ENCODE data around the gene CD207.
"Not testable (repeated sequence)": the region's sequence is repeated elsewhere in the genome, so short reads cannot be mapped to it uniquely, and the experiment has no call there.

Gene CD207

DNA sequence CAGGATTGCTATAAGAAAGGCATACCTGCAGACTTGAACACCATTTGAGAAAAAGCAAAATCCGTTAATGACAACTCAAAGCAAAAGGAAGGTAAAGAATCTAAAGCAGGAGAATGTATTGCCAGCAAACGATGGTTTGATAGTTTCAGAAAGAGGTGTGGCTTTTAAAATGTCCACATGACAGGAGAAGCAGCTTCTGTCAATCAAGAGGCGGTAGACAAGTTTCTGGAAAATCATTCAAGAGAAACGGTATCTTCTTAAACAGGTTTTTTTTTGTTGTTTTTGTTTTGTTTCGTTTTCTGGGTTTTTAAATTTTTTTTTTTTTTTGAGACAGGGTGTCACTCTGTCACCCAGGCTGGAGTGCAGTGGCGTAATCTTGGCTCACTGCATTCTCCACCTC is 29.0 kb downstream of the CD207 start:
- Histone ChIP-seq H3K4me3 (ENCODE audit: insufficient read length, low read depth) (no peak overlapping the region), H3K9me3 (ENCODE audit: insufficient read depth, low read length) (no peaks in the 10 kb centered on the region), H3K36me3 (ENCODE audit: insufficient read depth, insufficient read length, low read length) (no peaks in the 10 kb centered on the region), H3K27me3 (ENCODE audit: insufficient read depth, insufficient read length) (peaks cover 34% of the 10 kb centered on the region), H3K9ac (ENCODE audit: insufficient read length, low read depth) (no peak overlapping the region), H3K4me1 (ENCODE audit: insufficient read depth, insufficient read length) (no peaks in the 10 kb centered on the region)
- DNase-seq (ENCODE audit: low read depth, low spot score): no peak
- no peak for TF ChIP-seq SUZ12 (IDR thresholded peaks at IDR 0.05; ENCODE audit: extremely low read depth, insufficient read depth, insufficient read length)
- no peak for TF ChIP-seq ZNF274 (IDR thresholded peaks at IDR 0.05; ENCODE audit: low read depth, low read length)
- TF ChIP-seq YY1 (IDR thresholded peaks at IDR 0.05; ENCODE audit: insufficient read depth, insufficient read length): no peak

DNA sequence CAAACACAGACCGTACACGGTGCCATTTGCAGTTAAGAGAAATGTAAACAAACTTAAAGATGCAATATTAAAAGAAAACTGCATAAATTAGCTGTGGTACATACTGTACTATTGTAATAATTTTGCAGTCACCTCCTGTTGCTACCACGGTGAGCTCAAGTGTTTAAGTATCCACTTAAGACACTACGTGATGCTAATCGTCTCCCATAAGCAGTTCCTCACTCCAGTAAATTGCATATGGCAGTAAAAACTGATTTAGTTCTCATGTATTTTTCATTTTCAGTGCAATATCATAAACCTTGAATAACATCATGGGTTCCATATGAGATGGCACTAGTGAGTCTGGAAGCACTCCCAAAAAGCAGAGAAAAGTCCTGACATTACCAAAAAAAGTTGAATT is 29.6 kb downstream of the CD207 start:
- no peak for DNase-seq (ENCODE audit: low read depth, low spot score)
- Histone ChIP-seq H3K9me3 (ENCODE audit: insufficient read depth, low read length) (no peaks in the 10 kb centered on the region), H3K4me1 (ENCODE audit: insufficient read depth, insufficient read length) (no peaks in the 10 kb centered on the region), H3K9ac (ENCODE audit: insufficient read length, low read depth) (no peak overlapping the region), H3K27me3 (ENCODE audit: insufficient read depth, insufficient read length) (peaks cover 40% of the 10 kb centered on the region), H3K4me3 (ENCODE audit: insufficient read length, low read depth) (no peak overlapping the region), H3K36me3 (ENCODE audit: insufficient read depth, insufficient read length, low read length) (no peaks in the 10 kb centered on the region)
- TF ChIP-seq SUZ12 (IDR thresholded peaks at IDR 0.05; ENCODE audit: extremely low read depth, insufficient read depth, insufficient read length) (no peak), ZNF274 (IDR thresholded peaks at IDR 0.05; ENCODE audit: low read depth, low read length) (no peak), YY1 (IDR thresholded peaks at IDR 0.05; ENCODE audit: insufficient read depth, insufficient read length) (no peak)

DNA sequence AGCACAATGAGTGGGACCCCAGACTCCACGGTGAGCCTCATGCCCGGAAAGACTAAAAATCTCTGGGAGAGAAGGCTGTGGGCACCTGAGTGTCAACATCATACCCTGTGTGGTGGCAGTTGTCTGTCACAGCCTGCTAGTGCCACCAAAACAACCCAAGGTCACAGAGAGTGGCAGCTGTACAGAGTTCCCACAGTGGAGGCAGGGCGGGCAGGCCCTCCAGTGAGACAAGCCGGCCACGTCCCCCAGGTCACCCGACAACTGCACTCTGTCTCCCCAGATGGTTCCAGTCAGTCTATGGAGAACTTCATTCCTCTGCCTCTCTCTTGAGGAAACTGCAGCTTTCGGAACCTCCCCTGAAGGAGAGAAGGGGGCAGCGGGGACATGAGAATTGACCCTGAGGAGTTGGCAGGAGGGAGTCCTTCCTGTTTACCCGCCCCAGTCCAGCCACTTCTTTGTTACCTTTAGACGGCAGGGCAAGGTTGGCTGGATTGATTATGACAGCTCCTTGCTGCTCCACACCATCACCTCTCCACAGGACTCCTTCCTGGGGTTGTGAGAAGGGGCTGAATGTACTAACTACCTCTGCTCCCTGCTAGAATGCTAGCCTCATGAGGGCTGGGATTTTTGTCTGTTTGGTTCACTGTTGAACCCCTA is 33.9 kb downstream of the CD207 start:
- Histone ChIP-seq H3K9me3 (ENCODE audit: insufficient read depth, low read length) (no peaks in the 10 kb centered on the region), H3K27me3 (ENCODE audit: insufficient read depth, insufficient read length) (peaks cover 66% of the 10 kb centered on the region), H3K9ac (ENCODE audit: insufficient read length, low read depth) (no peak overlapping the region), H3K4me3 (ENCODE audit: insufficient read length, low read depth) (no peak overlapping the region), H3K36me3 (ENCODE audit: insufficient read depth, insufficient read length, low read length) (no peaks in the 10 kb centered on the region), H3K4me1 (ENCODE audit: insufficient read depth, insufficient read length) (no peaks in the 10 kb centered on the region)
- TF ChIP-seq SUZ12 (IDR thresholded peaks at IDR 0.05; ENCODE audit: extremely low read depth, insufficient read depth, insufficient read length) (no peak), ZNF274 (IDR thresholded peaks at IDR 0.05; ENCODE audit: low read depth, low read length) (no peak), YY1 (IDR thresholded peaks at IDR 0.05; ENCODE audit: insufficient read depth, insufficient read length) (no peak)
- DNase-seq (ENCODE audit: low read depth, low spot score): no peak

DNA sequence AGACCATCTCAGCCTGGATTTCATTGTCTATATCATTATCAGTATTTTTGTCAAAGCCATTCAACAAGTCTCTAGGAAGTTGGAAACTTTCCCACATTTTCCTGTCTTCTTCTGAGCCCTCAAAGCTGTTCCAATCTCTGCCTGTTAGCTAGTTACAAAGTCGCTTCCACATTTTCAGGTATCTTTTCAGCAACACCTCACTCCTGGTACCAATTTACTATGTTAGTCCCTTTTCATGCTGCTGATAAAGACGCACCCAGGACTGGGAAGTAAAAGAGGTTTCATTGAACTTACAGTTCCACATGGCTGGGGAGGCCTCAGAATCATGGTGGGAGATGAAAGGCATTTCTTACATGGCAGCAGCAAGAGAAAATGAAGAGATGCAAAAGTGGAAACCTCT is 35.9 kb downstream of the CD207 start:
- no peak overlapping the region for H3K4me3 ChIP-seq (ENCODE audit: insufficient read length, low read depth)
- no peak for DNase-seq (ENCODE audit: low read depth, low spot score)
- H3K4me1 ChIP-seq (ENCODE audit: insufficient read depth, insufficient read length): no peaks in the 10 kb centered on the region
- H3K9me3 ChIP-seq (ENCODE audit: insufficient read depth, low read length): no peaks in the 10 kb centered on the region
- H3K36me3 ChIP-seq (ENCODE audit: insufficient read depth, insufficient read length, low read length): no peaks in the 10 kb centered on the region
- no peak overlapping the region for H3K9ac ChIP-seq (ENCODE audit: insufficient read length, low read depth)
- TF ChIP-seq SUZ12 (IDR thresholded peaks at IDR 0.05; ENCODE audit: extremely low read depth, insufficient read depth, insufficient read length) (no peak), YY1 (IDR thresholded peaks at IDR 0.05; ENCODE audit: insufficient read depth, insufficient read length) (no peak), ZNF274 (IDR thresholded peaks at IDR 0.05; ENCODE audit: low read depth, low read length) (no peak)
- peaks cover 69% of the 10 kb centered on the region for H3K27me3 ChIP-seq (ENCODE audit: insufficient read depth, insufficient read length)

DNA sequence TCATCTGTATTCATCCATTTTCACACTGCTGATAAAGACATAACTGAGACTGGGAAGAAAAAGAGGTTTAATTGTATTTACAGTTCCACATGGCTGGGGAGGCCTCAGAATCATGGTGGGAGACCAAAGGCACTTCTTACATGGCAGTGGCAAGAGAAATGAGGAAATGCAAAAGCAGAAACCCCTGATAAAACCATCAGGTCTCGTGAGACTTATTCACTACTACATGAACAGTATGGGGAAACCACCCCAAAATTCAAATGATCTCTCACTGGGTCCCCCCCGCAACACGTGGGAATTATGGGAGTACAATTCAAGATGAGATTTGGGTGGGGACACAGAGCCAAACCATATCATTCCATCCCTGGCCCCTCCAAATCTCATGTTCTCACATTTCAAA is 37.6 kb downstream of the CD207 start:
- H3K27me3 ChIP-seq (ENCODE audit: insufficient read depth, insufficient read length): peaks cover 75% of the 10 kb centered on the region
- not testable (repeated sequence) for H3K4me1 ChIP-seq (ENCODE audit: insufficient read depth, insufficient read length); H3K4me3 ChIP-seq (ENCODE audit: insufficient read length, low read depth)

DNA sequence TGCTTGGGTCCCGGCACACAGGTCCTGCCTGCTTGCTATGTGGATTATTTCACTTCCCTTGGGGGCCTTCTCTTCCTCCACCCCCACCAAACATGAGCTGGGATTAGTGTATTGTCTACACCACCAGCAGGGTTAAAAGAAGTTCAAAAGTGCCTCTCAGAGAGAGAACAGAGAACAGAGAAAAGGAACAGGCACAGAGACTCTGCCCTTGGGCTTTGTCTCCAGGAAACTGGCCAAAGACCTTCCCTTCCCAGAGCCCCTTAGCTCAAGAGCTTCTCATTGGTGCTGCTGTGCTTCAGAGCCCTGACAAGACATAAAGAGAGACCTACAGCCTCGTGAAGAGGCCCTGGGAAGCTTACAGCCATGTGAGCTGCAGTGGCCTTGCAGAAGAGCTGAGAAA is 38.1 kb downstream of the CD207 start:
- no peak for TF ChIP-seq YY1 (IDR thresholded peaks at IDR 0.05; ENCODE audit: insufficient read depth, insufficient read length)
- TF ChIP-seq ZNF274 (IDR thresholded peaks at IDR 0.05; ENCODE audit: low read depth, low read length): no peak
- no peak for TF ChIP-seq SUZ12 (IDR thresholded peaks at IDR 0.05; ENCODE audit: extremely low read depth, insufficient read depth, insufficient read length)
- Histone ChIP-seq H3K9me3 (ENCODE audit: insufficient read depth, low read length) (no peaks in the 10 kb centered on the region), H3K9ac (ENCODE audit: insufficient read length, low read depth) (no peak overlapping the region), H3K4me3 (ENCODE audit: insufficient read length, low read depth) (no peak overlapping the region), H3K4me1 (ENCODE audit: insufficient read depth, insufficient read length) (no peaks in the 10 kb centered on the region), H3K36me3 (ENCODE audit: insufficient read depth, insufficient read length, low read length) (no peaks in the 10 kb centered on the region), H3K27me3 (ENCODE audit: insufficient read depth, insufficient read length) (peaks cover 76% of the 10 kb centered on the region)
- DNase-seq (ENCODE audit: low read depth, low spot score): no peak

More for the DNA sequence above, 37.6 kb downstream of the CD207 start:
- not testable (repeated sequence) for DNase-seq (ENCODE audit: low read depth, low spot score); H3K9ac ChIP-seq (ENCODE audit: insufficient read length, low read depth); H3K9me3 ChIP-seq (ENCODE audit: insufficient read depth, low read length); H3K36me3 ChIP-seq (ENCODE audit: insufficient read depth, insufficient read length, low read length)

DNA sequence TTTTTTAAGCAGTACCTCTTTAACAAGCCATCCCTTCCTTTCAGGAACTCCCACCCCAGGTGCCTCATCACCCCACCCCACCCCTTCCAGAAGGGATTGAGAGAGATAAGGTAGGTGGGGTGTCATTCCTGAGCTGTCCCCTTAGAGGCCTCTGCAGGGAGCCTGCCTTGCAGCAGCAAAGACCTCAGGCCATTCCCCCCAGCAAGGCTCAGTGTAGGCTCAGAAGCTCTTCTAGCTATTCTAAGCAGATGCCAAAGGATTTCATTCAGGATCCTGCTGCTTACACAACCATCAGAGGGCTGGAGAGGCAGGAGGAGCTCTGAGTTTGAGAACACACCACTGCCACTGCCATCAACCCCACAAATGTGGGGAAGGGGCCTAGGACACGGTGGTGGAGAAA is 39.4 kb downstream of the CD207 start:
- Histone ChIP-seq H3K4me3 (ENCODE audit: insufficient read length, low read depth) (no peak overlapping the region), H3K36me3 (ENCODE audit: insufficient read depth, insufficient read length, low read length) (no peaks in the 10 kb centered on the region), H3K27me3 (ENCODE audit: insufficient read depth, insufficient read length) (peaks cover 74% of the 10 kb centered on the region), H3K9ac (ENCODE audit: insufficient read length, low read depth) (no peak overlapping the region), H3K9me3 (ENCODE audit: insufficient read depth, low read length) (no peaks in the 10 kb centered on the region), H3K4me1 (ENCODE audit: insufficient read depth, insufficient read length) (no peaks in the 10 kb centered on the region)
- TF ChIP-seq ZNF274 (IDR thresholded peaks at IDR 0.05; ENCODE audit: low read depth, low read length) (no peak), YY1 (IDR thresholded peaks at IDR 0.05; ENCODE audit: insufficient read depth, insufficient read length) (no peak), SUZ12 (IDR thresholded peaks at IDR 0.05; ENCODE audit: extremely low read depth, insufficient read depth, insufficient read length) (no peak)
- no peak for DNase-seq (ENCODE audit: low read depth, low spot score)

All from NT2/D1 (cell line).